GM12878 (cell line): ENCODE results near the gene VIL1. TPM values are rescaled to one million over a fixed set of nuclear protein-coding genes. Genes with fewer than 3 reads are reported as not detected.

ENCODE experiments used
- ATAC-seq: fragments of 200-7000 bp; cut with Tn5 transposase; 3 replicates; pipeline ENCODE4 v1.9.1; 2020; ENCODE audit warnings: mild to moderate bottlenecking, moderate library complexity
- BruUV-seq: library from RNA; stranded (reverse); fragments of 400-500 nt; replicated peaks from 2 replicates; lab custom pipeline; 2021; lab: Mats Ljungman, UMichigan
- CTCF ChIA-PET: fragments of 300-600 bp; sonication (Branson Sonifier 250); formaldehyde crosslinking; extraction: SDS; loops from one replicate; lab custom pipeline; 2021; ENCODE audit warnings: inconsistent platforms; lab: Yijun Ruan, JAX
- POLR2A ChIA-PET: fragments of 350-600 bp; formaldehyde crosslinking; extraction: SDS; loops from one replicate; lab custom pipeline; 2021; ENCODE audit warnings: inconsistent platforms; lab: Charles Lee
- RAD21 ChIA-PET: fragments of 300-600 bp; sonication (Branson Sonifier 250); formaldehyde crosslinking; loops from one replicate; lab custom pipeline; 2023; ENCODE audit warnings: antibody characterized with exemption; ENCODE audit not compliant: unreplicated experiment; lab: Charles Lee
- SMC1A ChIA-PET: fragments of 300-600 bp; sonication (Branson Sonifier 250); formaldehyde crosslinking; loops from one replicate; lab custom pipeline; 2023; ENCODE audit not compliant: unreplicated experiment, uncharacterized antibody; lab: Charles Lee
- DNase-seq: peaks from one replicate; pipeline ENCODE4 v3.0.0-alpha.2; 2011; ENCODE audit warnings: low read depth, low spot score
- FAIRE-seq: peaks from 3 replicates; lab custom pipeline; 2011; peaks lifted over from hg19 to GRCh38; lab: Jason Lieb, UNC
- H2AFZ ChIP-seq: 2 replicates; pipeline ENCODE4 v1.6.0; 2011; ENCODE audit warnings: low read depth, low read length, control low read depth; ENCODE audit not compliant: control insufficient read depth
- H3K27ac ChIP-seq: 2 replicates; pipeline ENCODE4 v1.5.1; 2011; ENCODE audit warnings: control low read depth; ENCODE audit not compliant: control insufficient read depth, insufficient read depth
- H3K27me3 ChIP-seq, 2 experiments: replicated peaks in 1 of 2; 2 replicates each; pipeline versions ENCODE4 v1.6.0 to v1.6.1; 2011; ENCODE audit warnings: low read length in 1 of 2; ENCODE audit not compliant: control insufficient read depth in 2 of 2, insufficient read depth in 2 of 2
- H3K36me3 ChIP-seq, 2 experiments: 2 replicates each; pipeline ENCODE4 v1.5.1; 2011; ENCODE audit warnings: low read length in 1 of 2; ENCODE audit not compliant: control insufficient read depth in 2 of 2, insufficient read depth in 2 of 2
- H3K4me1 ChIP-seq: 2 replicates; pipeline ENCODE4 v1.6.1; 2011; ENCODE audit warnings: mild to moderate bottlenecking, low read length, moderate library complexity, mixed read lengths; ENCODE audit not compliant: control insufficient read depth, insufficient read depth
- H3K4me2 ChIP-seq: 2 replicates; pipeline ENCODE4 v1.6.0; 2011; ENCODE audit warnings: control low read depth; ENCODE audit not compliant: control insufficient read depth, insufficient read depth
- H3K4me3 ChIP-seq: fragments of 200-600 bp; sonication (generic); 2 replicates; pipeline ENCODE4 v1.5.1; 2016
- H3K79me2 ChIP-seq: 2 replicates; pipeline ENCODE4 v1.6.0; 2011; ENCODE audit warnings: low read length; ENCODE audit not compliant: control insufficient read depth, insufficient read depth
- H3K9ac ChIP-seq: 2 replicates; pipeline ENCODE4 v1.8.0; 2011; ENCODE audit warnings: low read length, control low read depth, mixed read lengths; ENCODE audit not compliant: control insufficient read depth, insufficient read depth
- H3K9me3 ChIP-seq: replicated peaks from 3 replicates; pipeline ENCODE4 v1.5.1; 2011; ENCODE audit warnings: mild to moderate bottlenecking, low read length; ENCODE audit not compliant: control insufficient read depth, insufficient read depth
- H4K20me1 ChIP-seq: 2 replicates; pipeline ENCODE4 v1.6.0; 2011; ENCODE audit not compliant: control insufficient read depth, insufficient read depth
- CREM ChIP-seq: IDR thresholded peaks from 2 replicates; pipeline ENCODE4 v1.6.1; 2014; ENCODE audit warnings: antibody characterized with exemption, low read depth
- DPF2 ChIP-seq: fragments of 450-650 bp; IDR thresholded peaks from 2 replicates; pipeline ENCODE4 v1.6.1; 2017; ENCODE audit warnings: mild to moderate bottlenecking
- FOS ChIP-seq: IDR thresholded peaks from 3 replicates; pipeline ENCODE4 v1.6.1; 2011; ENCODE audit warnings: borderline replicate concordance; ENCODE audit not compliant: insufficient read length; ENCODE audit errors: extremely low read depth
- GABPA ChIP-seq: IDR thresholded peaks from 2 replicates; pipeline ENCODE4 v1.6.1; 2014; ENCODE audit warnings: antibody characterized with exemption, low read depth, mild to moderate bottlenecking, inconsistent platforms
- JUNB ChIP-seq: IDR thresholded peaks from 2 replicates; pipeline ENCODE4 v1.6.1; 2016; ENCODE audit warnings: antibody characterized with exemption, mild to moderate bottlenecking
- MYC ChIP-seq: IDR thresholded peaks from 2 replicates; pipeline ENCODE4 v1.6.1; 2011; ENCODE audit warnings: mild to moderate bottlenecking, low read length, moderate library complexity, inconsistent platforms; ENCODE audit not compliant: insufficient read depth, insufficient replicate concordance, insufficient read length, severe bottlenecking
- NRF1 ChIP-seq: conservative IDR thresholded peaks from 2 replicates; pipeline ENCODE4 v1.6.1; 2011; ENCODE audit warnings: mild to moderate bottlenecking, low read depth, low read length, improper control_type of control experiment
- SRF ChIP-seq, 2 experiments: IDR thresholded peaks; 2 replicates each; pipeline ENCODE4 v1.6.1; 2011; ENCODE audit warnings: low read depth in 2 of 2, low read length in 2 of 2, mild to moderate bottlenecking in 1 of 2, moderate library complexity in 1 of 2
- STAT3 ChIP-seq: IDR thresholded peaks from 2 replicates; pipeline ENCODE4 v1.6.1; 2011; ENCODE audit warnings: low read depth, low read length, improper control_type of control experiment
- ZNF384 ChIP-seq: IDR thresholded peaks from 2 replicates; pipeline ENCODE4 v1.6.1; 2012; ENCODE audit warnings: low read depth, mild to moderate bottlenecking, low read length, improper control_type of control experiment, borderline replicate concordance
- WGBS: methylation state at CpG from one replicate; pipeline ENCODE4 v1.1.6; 2016; ENCODE audit warnings: low lambda C conversion rate; ENCODE audit not compliant: insufficient replicate concordance, insufficient coverage; ENCODE audit errors: missing lambda C conversion rate; 5-methylcytosine and 5-hydroxymethylcytosine counted together
- in situ Hi-C: fragments of 300-500 bp; cut with MboI; formaldehyde crosslinking; loops from 9 replicates; pipeline ENCODE4 v1.14.3; 2018; ENCODE audit warnings: mixed read lengths
- intact Hi-C: fragments of 100-400 bp; cut with micrococcal nuclease; formaldehyde crosslinking; loops from one replicate; pipeline ENCODE4 v1.14.2; 2022; ENCODE audit not compliant: unreplicated experiment
- polyA plus RNA-seq, 11 experiments: library from polyadenylated mRNA; depleted of rRNA in 4 of 11; unstranded in 6 of 11; stranded (reverse) in 5 of 11; fragments of >200 nt; fragmentation: Nextera tagmentation in 4 of 11; fragmentation: Illumina TruSeq in 1 of 11; extraction: Ambion mirVana in 4 of 11; extraction: Trizol in 1 of 11; gene quantifications; 1 replicate in 1 of 11; 2 replicates in 10 of 11; pipeline versions ENCODE4 v1.2.1 to v1.2.3, GENCODE V29; 2011 to 2016; ENCODE audit warnings: inconsistent platforms in 2 of 11, missing spikeins in 2 of 11, low read depth in 1 of 11
- total RNA-seq, 4 experiments: library from RNA; depleted of rRNA in 3 of 4; stranded (reverse); fragments of >200 nt in 3 of 4; fragmentation: Illumina TruSeq in 1 of 4; extraction: Trizol in 1 of 4; gene quantifications; 2 replicates each; pipeline versions ENCODE4 v1.2.1 to v1.2.3, GENCODE V29; 2013 to 2021
- TF ChIP-seq, protein P1 (sequence below): fragments of 450-650 bp; IDR thresholded peaks from 2 replicates; pipeline ENCODE4 v1.6.1; 2018; ENCODE audit warnings: borderline replicate concordance, mild to moderate bottlenecking; ENCODE audit not compliant: partially characterized antibody
- TF ChIP-seq, protein P2 (sequence below): IDR thresholded peaks from 2 replicates; pipeline ENCODE4 v1.6.1; 2012; ENCODE audit warnings: low read length, inconsistent platforms
- TF ChIP-seq, protein P3 (sequence below): fragments of 450-650 bp; IDR thresholded peaks from 2 replicates; pipeline ENCODE4 v1.6.1; 2017; ENCODE audit warnings: low read depth, mild to moderate bottlenecking, moderate library complexity
- TF ChIP-seq, protein P4 (sequence below): fragments of 450-650 bp; IDR thresholded peaks from 2 replicates; pipeline ENCODE4 v1.6.1; 2016; ENCODE audit warnings: mild to moderate bottlenecking
- TF ChIP-seq, protein P5 (sequence below): fragments of 450-650 bp; formaldehyde crosslinking; IDR thresholded peaks from 2 replicates; pipeline ENCODE4 v1.4.0; 2022; ENCODE audit warnings: mild to moderate bottlenecking, moderate library complexity

Gene VIL1
- total and polyA plus RNA-seq, 10 of the 15 experiments (the other 5 are each of a cell fraction or from before 2014, with no cell fraction given) = 0.03 to 1.9 (median 0.33) TPM

DNA sequence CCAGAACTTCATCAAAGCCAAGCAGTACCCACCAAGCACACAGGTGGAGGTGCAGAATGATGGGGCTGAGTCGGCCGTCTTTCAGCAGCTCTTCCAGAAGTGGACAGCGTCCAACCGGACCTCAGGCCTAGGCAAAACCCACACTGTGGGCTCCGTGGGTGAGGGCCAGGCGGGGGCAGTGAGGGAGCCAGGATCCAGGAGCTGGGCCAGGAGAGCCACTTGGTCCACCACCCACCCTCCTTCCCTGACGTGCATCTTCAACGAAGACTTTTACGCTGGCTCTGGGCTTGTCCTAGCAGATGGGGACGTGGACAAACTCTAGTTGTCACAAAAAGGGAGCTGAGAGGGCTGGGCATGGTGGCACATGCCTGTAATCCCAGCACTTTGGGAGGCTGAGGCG is 11.8 kb downstream of the VIL1 start:
- intact Hi-C loops (no loop called here), in situ Hi-C loops (no loop called here)
- DNase-seq = no peak
- H3K79me2 ChIP-seq = no peaks in the 10 kb centered on the region
- 60% methylated on average over 11 of the region's 11 CpGs for WGBS
- SMC1A ChIA-PET = no interaction called here
- H3K4me1 ChIP-seq = no peaks in the 10 kb centered on the region
- CTCF ChIA-PET = interaction anchor here (0.6 to 1.5 kb wide), 2 partner anchors 12 to 222 kb away, joined by 3 read pairs; partner anchors contain the start of gene VIL1
- RAD21 ChIA-PET = no interaction called here
- POLR2A ChIA-PET = no interaction called here
- TF ChIP-seq STAT3 (no peak), ZNF384 (no peak), CREM (no peak), JUNB (no peak), MYC (no peak), SRF (IDR thresholded peaks at IDR 0.05; ENCODE audit: low read depth in 2 of 2, low read length in 2 of 2) (no peak), NRF1 (no peak), GABPA (no peak), DPF2 (no peak), FOS (no peak)
- TF ChIP-seq, protein P1, sequence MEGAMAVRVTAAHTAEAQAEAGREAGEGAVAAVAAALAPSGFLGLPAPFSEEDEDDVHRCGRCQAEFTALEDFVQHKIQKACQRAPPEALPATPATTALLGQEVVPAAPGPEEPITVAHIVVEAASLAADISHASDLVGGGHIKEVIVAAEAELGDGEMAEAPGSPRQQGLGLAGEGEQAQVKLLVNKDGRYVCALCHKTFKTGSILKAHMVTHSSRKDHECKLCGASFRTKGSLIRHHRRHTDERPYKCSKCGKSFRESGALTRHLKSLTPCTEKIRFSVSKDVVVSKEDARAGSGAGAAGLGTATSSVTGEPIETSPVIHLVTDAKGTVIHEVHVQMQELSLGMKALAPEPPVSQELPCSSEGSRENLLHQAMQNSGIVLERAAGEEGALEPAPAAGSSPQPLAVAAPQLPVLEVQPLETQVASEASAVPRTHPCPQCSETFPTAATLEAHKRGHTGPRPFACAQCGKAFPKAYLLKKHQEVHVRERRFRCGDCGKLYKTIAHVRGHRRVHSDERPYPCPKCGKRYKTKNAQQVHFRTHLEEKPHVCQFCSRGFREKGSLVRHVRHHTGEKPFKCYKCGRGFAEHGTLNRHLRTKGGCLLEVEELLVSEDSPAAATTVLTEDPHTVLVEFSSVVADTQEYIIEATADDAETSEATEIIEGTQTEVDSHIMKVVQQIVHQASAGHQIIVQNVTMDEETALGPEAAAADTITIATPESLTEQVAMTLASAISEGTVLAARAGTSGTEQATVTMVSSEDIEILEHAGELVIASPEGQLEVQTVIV = no peak
- TF ChIP-seq, protein P2, sequence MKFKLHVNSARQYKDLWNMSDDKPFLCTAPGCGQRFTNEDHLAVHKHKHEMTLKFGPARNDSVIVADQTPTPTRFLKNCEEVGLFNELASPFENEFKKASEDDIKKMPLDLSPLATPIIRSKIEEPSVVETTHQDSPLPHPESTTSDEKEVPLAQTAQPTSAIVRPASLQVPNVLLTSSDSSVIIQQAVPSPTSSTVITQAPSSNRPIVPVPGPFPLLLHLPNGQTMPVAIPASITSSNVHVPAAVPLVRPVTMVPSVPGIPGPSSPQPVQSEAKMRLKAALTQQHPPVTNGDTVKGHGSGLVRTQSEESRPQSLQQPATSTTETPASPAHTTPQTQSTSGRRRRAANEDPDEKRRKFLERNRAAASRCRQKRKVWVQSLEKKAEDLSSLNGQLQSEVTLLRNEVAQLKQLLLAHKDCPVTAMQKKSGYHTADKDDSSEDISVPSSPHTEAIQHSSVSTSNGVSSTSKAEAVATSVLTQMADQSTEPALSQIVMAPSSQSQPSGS = no peak
- TF ChIP-seq, protein P3, sequence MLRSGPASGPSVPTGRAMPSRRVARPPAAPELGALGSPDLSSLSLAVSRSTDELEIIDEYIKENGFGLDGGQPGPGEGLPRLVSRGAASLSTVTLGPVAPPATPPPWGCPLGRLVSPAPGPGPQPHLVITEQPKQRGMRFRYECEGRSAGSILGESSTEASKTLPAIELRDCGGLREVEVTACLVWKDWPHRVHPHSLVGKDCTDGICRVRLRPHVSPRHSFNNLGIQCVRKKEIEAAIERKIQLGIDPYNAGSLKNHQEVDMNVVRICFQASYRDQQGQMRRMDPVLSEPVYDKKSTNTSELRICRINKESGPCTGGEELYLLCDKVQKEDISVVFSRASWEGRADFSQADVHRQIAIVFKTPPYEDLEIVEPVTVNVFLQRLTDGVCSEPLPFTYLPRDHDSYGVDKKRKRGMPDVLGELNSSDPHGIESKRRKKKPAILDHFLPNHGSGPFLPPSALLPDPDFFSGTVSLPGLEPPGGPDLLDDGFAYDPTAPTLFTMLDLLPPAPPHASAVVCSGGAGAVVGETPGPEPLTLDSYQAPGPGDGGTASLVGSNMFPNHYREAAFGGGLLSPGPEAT = no peak
- TF ChIP-seq, protein P4, sequence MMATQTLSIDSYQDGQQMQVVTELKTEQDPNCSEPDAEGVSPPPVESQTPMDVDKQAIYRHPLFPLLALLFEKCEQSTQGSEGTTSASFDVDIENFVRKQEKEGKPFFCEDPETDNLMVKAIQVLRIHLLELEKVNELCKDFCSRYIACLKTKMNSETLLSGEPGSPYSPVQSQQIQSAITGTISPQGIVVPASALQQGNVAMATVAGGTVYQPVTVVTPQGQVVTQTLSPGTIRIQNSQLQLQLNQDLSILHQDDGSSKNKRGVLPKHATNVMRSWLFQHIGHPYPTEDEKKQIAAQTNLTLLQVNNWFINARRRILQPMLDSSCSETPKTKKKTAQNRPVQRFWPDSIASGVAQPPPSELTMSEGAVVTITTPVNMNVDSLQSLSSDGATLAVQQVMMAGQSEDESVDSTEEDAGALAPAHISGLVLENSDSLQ = no peak
- TF ChIP-seq, protein P5, sequence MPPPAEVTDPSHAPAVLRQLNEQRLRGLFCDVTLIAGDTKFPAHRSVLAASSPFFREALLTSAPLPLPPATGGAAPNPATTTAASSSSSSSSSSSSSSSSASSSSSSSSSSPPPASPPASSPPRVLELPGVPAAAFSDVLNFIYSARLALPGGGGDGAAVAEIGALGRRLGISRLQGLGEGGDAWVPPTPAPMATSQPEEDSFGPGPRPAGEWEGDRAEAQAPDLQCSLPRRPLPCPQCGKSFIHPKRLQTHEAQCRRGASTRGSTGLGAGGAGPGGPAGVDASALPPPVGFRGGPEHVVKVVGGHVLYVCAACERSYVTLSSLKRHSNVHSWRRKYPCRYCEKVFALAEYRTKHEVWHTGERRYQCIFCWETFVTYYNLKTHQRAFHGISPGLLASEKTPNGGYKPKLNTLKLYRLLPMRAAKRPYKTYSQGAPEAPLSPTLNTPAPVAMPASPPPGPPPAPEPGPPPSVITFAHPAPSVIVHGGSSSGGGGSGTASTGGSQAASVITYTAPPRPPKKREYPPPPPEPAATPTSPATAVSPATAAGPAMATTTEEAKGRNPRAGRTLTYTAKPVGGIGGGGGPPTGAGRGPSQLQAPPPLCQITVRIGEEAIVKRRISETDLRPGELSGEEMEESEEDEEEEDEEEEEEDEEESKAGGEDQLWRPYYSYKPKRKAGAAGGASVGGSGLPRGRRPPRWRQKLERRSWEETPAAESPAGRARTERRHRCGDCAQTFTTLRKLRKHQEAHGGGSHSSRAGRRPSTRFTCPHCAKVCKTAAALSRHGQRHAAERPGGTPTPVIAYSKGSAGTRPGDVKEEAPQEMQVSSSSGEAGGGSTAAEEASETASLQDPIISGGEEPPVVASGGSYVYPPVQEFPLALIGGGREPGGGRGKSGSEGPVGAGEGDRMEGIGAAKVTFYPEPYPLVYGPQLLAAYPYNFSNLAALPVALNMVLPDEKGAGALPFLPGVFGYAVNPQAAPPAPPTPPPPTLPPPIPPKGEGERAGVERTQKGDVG (CRISPR knock-in tag) = no peak
- TF ChIP-seq, all 136 proteins: peak for 0
- Histone ChIP-seq H4K20me1 (no peaks in the 10 kb centered on the region), H3K4me3 (no peak overlapping the region), H3K27ac (no peak overlapping the region), H3K4me2 (no peak overlapping the region), H3K9ac (no peak overlapping the region), H3K36me3 (no peaks in the 10 kb centered on the region), H3K27me3 (no peaks in the 10 kb centered on the region), H2AFZ (no peak overlapping the region), H3K9me3 (no peaks in the 10 kb centered on the region)
- ATAC-seq = no peak
- BruUV-seq = no TSS peak
- FAIRE-seq = no peak
